GM12874 (cell line): Measurements from ENCODE around the gene MAT2B.

ENCODE experiments used
- TF ChIP-seq, protein P1 (sequence below): IDR thresholded peaks from 2 replicates; pipeline ENCODE4 v1.5.1; 2011; ENCODE audit warnings: low read depth, mild to moderate bottlenecking, control low read depth, low read length, moderate library complexity; ENCODE audit not compliant: insufficient read depth

MAT2B gene

DNA sequence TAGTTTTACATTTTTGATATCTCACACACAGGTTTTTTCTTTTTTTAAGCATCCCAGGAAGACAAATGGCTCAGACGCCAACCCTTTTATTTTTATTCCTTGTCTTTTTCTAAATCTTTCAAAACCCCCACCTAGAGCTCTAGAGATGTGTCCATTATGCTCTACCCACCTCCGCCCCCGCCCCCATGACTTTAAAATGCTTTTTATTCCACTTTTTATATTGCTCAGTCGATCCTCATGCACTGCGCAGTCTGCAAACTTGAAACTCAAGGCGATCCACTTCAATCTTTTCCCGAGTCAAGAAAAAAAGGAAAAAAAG, 411 bp upstream of the MAT2B start:
- TF ChIP-seq, protein P1, sequence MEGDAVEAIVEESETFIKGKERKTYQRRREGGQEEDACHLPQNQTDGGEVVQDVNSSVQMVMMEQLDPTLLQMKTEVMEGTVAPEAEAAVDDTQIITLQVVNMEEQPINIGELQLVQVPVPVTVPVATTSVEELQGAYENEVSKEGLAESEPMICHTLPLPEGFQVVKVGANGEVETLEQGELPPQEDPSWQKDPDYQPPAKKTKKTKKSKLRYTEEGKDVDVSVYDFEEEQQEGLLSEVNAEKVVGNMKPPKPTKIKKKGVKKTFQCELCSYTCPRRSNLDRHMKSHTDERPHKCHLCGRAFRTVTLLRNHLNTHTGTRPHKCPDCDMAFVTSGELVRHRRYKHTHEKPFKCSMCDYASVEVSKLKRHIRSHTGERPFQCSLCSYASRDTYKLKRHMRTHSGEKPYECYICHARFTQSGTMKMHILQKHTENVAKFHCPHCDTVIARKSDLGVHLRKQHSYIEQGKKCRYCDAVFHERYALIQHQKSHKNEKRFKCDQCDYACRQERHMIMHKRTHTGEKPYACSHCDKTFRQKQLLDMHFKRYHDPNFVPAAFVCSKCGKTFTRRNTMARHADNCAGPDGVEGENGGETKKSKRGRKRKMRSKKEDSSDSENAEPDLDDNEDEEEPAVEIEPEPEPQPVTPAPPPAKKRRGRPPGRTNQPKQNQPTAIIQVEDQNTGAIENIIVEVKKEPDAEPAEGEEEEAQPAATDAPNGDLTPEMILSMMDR: no peak

DNA sequence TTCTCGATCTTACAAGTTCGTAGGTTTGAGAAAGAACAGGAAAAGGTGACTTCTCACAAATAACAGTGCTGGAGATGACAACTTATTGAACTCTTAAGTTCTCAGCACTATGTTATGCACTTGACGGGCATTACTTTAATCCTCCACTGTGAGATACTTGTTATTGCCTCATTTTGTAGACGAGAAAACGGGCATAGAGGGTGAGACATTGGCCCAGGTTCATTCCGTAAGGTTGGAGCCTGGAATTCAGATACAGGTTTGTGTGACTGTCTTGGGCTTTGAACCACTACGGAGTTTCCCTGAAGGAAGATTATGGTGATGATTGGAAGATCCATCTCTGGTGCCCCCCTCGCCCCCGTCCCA, 657 bp downstream of the MAT2B start:
- TF ChIP-seq, protein P1: no peak

DNA sequence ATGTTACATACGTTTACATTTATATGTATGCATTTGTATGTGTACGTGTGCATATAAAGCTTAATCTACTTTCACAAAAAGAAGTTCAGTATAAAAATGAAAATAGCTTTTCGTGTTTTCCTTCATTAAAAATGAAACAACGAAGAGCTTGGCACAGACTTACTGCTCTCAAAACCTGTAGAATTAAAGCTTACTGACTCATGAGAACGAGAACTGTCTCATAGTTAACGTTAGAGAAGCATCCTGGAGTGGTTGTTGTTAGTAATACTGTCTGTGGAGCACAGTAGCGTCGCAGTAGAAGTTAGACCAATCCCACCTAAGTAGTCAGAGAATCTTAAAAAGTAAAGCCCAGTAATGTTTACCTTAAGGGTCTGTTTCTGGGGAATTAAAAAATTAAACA, 1.3 kb downstream of the MAT2B start:
- TF ChIP-seq, protein P1: no peak

DNA sequence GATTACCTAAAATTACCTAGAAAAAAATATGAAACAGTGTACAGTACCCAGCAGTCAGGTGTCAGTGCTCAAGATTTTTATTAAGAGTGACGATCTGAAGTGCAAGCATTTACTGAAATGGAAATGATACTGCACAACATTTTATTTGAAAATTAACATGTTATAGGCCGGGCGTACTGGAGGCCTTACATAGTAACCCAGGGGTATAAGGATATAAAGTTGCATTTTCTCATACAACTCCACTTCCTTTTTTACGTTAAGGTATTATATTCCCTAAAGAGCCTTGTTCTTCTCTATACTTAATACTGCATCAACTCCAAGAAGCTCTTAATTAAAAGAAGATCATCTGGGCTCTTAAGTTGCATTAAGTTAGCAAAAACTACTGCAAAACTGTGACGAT, 3.3 kb downstream of the MAT2B start:
- TF ChIP-seq, protein P1: no peak

DNA sequence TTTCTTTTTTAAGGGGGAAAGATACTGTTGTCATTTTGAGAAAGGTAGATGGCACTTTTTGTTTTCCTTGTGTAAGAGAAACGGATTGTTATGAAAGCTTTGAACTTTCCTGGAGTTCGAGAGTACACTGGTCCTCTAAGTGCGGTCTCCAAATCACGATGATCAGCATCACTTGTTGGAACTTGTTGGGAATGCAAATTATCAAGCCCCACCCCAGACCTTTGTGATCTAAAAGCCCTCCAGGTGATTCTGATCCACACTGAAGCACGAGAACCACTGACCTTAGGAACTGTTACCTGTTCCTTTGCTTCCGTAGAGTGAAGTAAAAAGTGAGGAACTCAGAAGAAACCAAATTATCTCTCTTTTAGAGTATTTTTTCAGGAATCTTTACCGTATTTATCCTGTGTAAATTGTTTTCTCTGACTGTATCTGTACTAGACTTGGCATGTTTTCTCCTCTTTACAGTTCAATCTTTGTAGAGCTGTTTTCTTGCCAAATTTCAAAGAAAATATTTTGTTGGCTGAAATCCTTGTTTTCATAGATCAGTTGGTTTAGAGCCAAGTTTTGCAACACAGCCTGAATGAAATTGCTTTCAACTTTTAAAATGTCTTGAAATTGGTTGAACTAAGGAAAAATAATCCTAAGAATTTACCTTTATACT, 4.0 kb downstream of the MAT2B start:
- TF ChIP-seq, protein P1: no peak

DNA sequence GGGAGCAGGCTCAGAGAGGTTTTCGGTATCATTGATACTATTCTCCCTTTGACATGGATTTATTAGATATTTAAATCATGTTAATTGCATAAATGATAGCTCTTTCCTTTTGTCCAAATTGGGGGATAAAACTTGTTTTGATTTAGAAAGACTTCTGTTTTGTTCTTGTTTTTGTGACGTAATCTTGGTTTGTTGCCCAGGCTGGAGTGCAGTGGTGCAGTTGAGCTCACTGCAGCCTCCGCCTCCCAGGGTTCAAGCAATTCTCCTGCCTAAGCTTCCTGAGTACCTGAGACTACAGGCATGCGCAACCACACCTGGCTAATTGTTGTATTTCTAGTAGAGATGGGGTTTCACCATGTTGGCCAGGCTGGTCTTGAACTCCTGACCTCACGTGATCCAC, 7.1 kb downstream of the MAT2B start:
- TF ChIP-seq, protein P1: no peak

DNA sequence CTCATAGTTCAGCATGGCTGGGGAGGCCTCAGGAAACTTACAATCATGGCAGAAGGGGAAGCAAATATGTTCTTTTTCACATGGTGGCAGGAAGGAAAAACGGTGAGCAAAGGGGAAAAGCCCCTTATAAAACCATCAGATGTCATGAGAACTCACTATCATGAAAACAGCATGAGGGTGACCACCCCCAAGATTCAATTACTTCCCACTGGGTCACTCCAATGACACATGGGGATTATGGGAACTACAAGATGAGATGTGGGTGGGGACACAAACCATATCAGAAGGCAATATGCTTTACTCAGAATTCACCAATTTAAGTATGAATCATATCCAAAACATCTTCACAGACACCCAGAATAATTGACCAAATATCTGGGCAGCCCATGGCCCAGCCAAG, 19.7 kb downstream of the MAT2B start:
- TF ChIP-seq, protein P1: no peak
